ENCODE results near the gene DHRS13. TPM values are rescaled to one million over a fixed set of nuclear protein-coding genes. Genes with fewer than 3 reads are reported as not detected.

Gene DHRS13
- total and polyA plus RNA-seq, 10 of the 15 experiments (the other 5 are each of a cell fraction or from before 2014, with no cell fraction given), result 0.18 to 55.2 (median 31.3) TPM; not detected in 1

GRCh38 chr17:28854457-28855335, 48.2 kb downstream of the DHRS13 start, which contains the start of gene ERAL1 (continued):
- TF ChIP-seq PRDM15 (CRISPR knock-in tag; IDR thresholded peaks at IDR 0.05), result no peak
- peak; percentile 75 for TF ChIP-seq RUNX3 (IDR thresholded peaks at IDR 0.05; ENCODE audit: low read length)
- TF ChIP-seq CHD2 (IDR thresholded peaks at IDR 0.05; ENCODE audit: borderline replicate concordance, low read depth, low read length), result peak; percentile 65
- TF ChIP-seq JUNB (IDR thresholded peaks at IDR 0.05), result no peak
- TF ChIP-seq NKRF (conservative IDR thresholded peaks at IDR 0.05), result peak; percentile 73
- no peak for TF ChIP-seq TCF12 (IDR thresholded peaks at IDR 0.05; ENCODE audit: low read depth, low read length)
- TF ChIP-seq NBN (IDR thresholded peaks at IDR 0.05), result peak; percentile 90
- TF ChIP-seq CUX1 (IDR thresholded peaks at IDR 0.05; ENCODE audit: insufficient replicate concordance, low read depth, low read length), result no peak
- peak; percentile 53 for TF ChIP-seq SKIL (IDR thresholded peaks at IDR 0.05; ENCODE audit: low read depth, poor library complexity, severe bottlenecking)
- peak; percentile 79; the same call in 1 of the 2 replicates for TF ChIP-seq SMAD5 (IDR thresholded peaks at IDR 0.05; ENCODE audit: low read depth)
- TF ChIP-seq MXI1 (IDR thresholded peaks at IDR 0.05; ENCODE audit: low read depth, low read length), result peak; percentile 86
- TF ChIP-seq EED (IDR thresholded peaks at IDR 0.05; ENCODE audit: low read depth), result peak; percentile 20; the same call in 1 of the 2 replicates
- TF ChIP-seq PBX3 (IDR thresholded peaks at IDR 0.05; ENCODE audit: insufficient replicate concordance, low read depth, low read length), result peak; percentile 29
- TF ChIP-seq BCL11A (IDR thresholded peaks at IDR 0.05; ENCODE audit: low read depth, low read length), result no peak

Measured in GM12878 (cell line).